Neural progenitor cell (in vitro differentiated cells): Measurements from ENCODE around the gene MIS18A.

Source experiments
- CTCF ChIP-seq: fragments of 200-600 bp; sonication (generic); IDR thresholded peaks from 2 replicates; pipeline ENCODE4 v1.5.1; 2017; ENCODE audit warnings: antibody characterized with exemption, mild to moderate bottlenecking
- EZH2 ChIP-seq: fragments of 200-600 bp; sonication (generic); IDR thresholded peaks from 2 replicates; pipeline ENCODE4 v1.6.1; 2017; ENCODE audit warnings: antibody characterized with exemption, mild to moderate bottlenecking, moderate library complexity
- EZH2phosphoT487 ChIP-seq: fragments of 200-600 bp; sonication (generic); IDR thresholded peaks from 2 replicates; pipeline ENCODE4 v1.6.1; 2017; ENCODE audit warnings: antibody characterized with exemption

- no peak for TF ChIP-seq CTCF
- no peak for TF ChIP-seq EZH2
- TF ChIP-seq EZH2phosphoT487, result no peak
These were observed 41.8 kb downstream of the MIS18A start for GRCh38 chr21:32237021-32237420.
